Right kidney (tissue), 1 donor: ENCODE data around the gene PREP.

Experiments
- DNase-seq: peaks from one replicate; pipeline ENCODE4 v3.0.0-alpha.2; 2016

PREP gene

GRCh38 chr6:105310371-105310770 lies 92.5 kb downstream of the PREP start:
- no peak for DNase-seq

DNA sequence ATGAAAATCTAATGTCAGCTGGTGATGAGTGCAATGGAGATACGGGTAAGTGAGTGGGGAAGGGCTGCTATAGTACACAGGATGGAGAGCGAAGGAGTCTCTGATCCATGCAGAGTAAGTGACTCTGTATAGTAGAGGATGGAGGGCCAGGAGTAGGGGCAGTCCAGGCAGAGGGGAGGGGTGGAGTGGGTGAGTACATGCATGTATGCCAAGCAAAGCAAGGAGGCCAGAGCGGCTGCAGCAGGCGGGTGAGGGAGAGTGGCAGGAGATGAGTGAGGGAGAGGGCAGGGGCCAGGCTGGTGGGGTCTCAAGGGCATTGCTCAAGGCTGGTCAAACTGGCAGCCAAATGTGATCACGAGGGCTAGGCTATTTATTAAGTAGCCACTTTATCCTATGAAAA lies 94.0 kb downstream of the PREP start:
- DNase-seq = no peak

GRCh38 chr6:105305521-105305920 lies 97.4 kb downstream of the PREP start:
- DNase-seq = no peak

DNA sequence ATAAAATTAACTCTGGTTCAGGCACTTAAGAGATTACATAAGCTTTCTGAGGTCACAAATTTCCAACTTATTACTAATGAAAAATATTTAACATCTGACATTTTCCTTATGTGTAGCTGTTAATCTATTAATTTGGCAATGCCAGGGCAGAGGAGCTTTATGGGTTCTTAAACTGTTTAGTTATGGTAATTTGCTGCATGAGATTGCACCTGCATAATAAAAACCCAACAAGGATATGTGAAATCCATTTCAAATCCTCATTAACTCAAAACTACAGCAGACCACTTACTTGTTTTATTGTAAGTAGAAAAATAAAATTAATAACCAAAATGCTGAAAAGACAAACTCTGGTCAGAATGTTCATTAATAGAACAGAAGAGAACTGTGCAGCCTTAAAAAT lies 98.1 kb downstream of the PREP start:
- DNase-seq = no peak

- no peak for DNase-seq
Measured at GRCh38 chr6:105304366-105304765, 98.5 kb downstream of the PREP start.

GRCh38 chr6:105302617-105303128 lies 100.2 kb downstream of the PREP start:
- no peak for DNase-seq

DNA sequence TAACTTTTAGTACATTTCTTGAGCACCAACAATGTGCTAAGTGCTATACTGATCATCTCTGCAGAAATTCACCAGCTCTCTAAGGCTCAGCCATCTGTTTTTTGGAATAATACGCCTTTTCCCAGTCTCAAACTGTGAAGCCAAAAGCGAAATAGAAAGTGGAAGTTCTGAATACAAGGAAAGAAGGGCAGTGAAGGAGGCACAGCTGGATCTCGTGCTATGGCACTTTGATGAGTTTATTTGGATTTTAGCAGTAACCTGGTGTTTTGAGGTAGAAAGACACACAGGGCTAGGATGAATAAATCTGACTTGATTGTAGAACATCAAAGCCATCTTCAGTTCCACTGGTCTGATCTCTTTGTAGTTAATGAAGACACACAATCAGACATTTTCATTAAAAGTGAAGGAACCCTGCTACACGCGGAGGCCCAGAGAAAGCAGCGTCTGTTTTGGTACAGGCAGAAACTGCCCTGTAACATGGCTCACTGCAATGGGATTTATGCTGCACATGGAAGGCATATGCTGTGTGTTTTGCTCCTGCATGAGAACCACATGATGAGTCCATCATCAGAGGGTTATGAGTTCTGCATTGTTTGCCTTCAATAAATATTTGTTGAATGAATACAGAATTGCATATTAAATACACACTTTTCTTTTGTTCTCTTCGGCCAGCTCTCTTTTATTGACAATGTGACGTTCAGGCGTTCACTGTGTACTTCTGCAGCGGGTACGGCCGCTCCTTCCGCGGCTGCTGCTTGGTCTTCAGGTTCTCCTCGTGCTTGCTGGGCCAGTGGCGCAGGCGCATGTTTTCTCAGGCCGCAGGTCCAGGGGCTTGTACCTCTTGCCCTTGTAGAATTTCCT lies 100.9 kb downstream of the PREP start:
- DNase-seq = no peak

GRCh38 chr6:105301072-105301503 lies 101.8 kb downstream of the PREP start:
- DNase-seq = no peak

- no peak for DNase-seq
Measured at GRCh38 chr6:105300090-105300489, 102.8 kb downstream of the PREP start.

DNA sequence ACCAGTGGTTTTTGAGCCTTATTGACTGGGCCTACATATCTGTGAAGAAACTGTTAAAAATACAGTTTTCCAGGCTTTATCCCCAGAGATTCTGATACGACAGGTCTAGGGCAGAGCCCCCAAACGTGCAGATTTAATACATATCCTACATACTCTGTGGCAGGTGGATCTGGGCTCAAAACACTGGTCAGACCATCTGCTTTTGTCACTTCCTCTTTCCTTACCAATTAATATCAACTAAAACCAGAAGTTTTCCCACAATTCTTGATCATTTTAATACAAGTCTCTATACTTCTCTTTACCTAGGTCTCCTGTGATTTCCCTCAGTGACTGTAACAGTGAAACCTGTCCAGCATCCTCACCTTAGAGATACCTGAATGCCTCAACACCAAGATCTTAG lies 108.8 kb downstream of the PREP start:
- DNase-seq = no peak

- DNase-seq = no peak
Measured at GRCh38 chr6:105292689-105293339, 110.1 kb downstream of the PREP start.

DNA sequence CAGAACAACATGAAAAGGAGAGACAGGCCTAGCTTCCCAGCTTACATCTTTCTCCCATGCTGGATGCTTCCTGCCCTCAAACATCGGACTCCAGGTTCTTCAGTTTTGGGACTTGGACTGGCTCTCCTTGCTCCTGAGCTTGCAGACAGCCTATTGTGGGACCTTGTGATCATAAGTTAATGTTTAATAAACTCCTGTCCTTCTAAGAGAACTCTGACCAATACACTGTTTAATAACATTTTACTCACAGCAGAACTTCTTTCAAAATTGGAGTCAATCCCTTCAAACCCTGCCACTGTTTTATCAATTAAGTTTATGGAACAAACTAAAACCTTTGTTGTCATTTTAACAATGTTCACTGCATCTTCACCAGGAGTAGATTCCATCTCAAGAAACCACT lies 111.4 kb downstream of the PREP start:
- no peak for DNase-seq

DNA sequence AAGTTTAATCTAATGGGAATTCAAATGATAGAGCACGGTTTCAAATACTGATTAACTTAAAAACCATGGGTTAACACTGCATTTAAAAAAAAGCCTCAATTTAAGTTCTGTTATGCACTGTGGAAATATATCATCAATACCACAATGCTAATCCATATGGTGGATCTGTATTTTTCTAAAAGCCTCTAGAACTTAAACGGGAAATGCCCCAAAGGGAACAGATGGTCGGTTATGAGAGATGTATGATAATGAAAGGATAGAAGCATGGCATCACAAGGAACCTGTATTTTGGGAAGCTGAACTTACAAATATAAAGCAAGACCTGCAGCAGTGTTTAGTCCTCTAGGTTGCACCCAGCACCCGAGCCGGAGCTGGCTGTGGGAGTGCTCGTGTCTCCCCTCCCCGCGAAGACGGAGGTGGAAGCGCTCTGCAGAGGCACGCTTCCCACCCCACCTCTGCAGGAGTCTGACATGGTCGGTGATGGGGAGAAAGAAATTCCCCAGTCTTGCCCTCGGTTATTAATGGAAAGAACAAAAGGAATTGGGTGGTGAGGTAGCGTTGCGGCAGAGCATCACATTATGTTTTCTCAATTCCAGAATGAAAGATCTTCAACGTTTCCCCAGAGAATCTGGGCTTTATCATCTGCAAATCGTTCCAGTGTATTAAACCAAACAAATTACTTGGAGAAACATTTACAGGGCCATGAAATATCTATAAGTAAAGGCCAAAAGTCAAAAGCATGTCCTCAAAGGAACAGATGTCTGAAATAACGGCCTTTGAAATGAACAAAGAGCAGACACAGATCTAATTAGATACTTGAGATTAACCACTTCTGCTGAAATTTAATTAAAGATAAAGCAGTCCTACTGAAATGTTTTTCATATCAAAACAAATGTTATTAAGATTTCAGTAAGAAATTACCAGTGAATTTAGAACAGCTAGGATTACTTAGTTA lies 120.0 kb downstream of the PREP start:
- no peak for DNase-seq

DNA sequence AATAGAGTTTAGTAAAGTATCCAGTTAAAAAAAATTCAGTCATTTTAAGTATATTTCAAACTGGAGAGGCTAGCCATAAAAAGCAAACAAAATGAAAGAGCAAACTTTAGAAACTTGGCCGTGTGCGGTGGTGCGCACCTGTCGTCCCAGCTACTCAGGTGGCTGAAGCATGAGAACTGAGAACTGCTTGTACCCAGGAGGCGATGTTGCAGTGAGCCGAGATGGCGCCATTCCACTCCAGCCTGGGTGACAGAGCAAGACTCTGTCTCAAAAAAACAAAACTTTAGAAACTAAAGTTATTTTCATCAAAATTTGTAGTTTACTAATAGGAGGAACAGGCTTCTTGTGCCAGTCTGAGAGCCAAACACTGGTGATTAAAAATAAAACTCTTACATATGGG lies 122.8 kb downstream of the PREP start:
- DNase-seq = no peak

- DNase-seq = no peak
Measured at GRCh38 chr6:105279463-105279862, 123.4 kb downstream of the PREP start.

DNA sequence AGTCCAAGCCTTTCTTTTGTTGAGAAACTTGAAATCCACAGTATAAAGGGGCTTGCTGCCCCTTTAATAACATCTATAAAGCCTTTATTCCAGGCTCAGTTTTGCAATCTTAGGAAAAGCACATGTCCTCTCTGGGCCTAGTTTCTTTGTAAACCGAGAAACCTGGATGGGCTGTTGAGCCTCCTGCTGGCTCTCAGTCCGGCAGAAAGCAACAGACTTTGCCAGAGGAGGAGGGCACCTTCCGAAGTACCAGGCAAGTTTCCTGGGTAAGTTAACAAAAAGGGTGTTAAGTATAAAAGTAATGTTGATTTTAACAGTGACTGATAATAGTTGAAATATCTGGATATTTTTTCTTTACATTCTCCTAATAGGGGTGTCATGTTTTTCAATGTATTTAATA lies 124.1 kb downstream of the PREP start:
- DNase-seq = no peak

DNA sequence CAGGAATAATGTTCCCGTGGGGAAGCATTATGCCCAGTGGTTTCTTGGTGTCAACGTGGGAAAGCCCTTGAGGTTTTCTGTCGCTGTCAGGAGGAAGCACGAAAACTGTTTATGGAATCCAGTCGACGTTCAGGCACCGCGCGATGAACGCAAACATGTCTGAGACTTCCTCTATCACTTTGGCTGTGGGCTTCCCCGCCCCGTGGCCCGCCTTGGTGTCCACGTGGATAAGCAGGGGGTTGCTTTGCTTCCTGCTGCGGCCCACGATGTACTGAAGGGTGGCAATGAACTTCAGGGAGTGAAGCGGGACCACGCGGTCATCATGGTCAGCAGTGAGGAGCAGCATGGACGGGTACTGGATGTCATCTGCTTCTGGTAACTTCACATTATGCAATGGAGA lies 124.8 kb downstream of the PREP start:
- no peak for DNase-seq

GRCh38 chr6:105276374-105276773 lies 126.5 kb downstream of the PREP start:
- no peak for DNase-seq

DNA sequence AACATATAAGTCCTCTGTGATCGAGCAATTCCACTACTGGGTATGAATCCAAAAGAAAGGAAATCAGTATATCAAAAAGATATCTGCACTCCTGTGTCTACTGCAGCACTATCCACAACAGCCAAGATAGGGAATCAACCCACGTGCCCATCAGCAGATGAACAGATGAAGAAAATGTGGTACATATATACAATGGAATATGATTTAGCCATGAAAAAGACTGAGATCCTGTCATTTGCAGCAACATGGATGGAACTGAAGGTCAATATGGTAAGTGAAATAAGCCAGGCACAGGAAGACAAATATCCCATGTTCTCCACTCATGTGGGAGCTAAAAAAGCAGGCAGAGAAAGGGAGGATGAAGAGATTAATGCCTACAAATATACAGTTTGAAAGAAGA lies 127.3 kb downstream of the PREP start:
- no peak for DNase-seq

- no peak for DNase-seq
Measured at GRCh38 chr6:105274678-105275077, 128.2 kb downstream of the PREP start.

GRCh38 chr6:105273589-105273988 lies 129.3 kb downstream of the PREP start:
- DNase-seq = no peak

GRCh38 chr6:105272786-105273185 lies 130.1 kb downstream of the PREP start:
- peak; percentile 13 for DNase-seq

- DNase-seq = no peak
Measured at GRCh38 chr6:105270511-105270910, 132.4 kb downstream of the PREP start.
